Subcutaneous adipose tissue (tissue), 4 donors: ENCODE results near the gene LAG3. TPM values are rescaled to one million over a fixed set of nuclear protein-coding genes. Genes with fewer than 3 reads are reported as not detected.

ENCODE experiments used
- CTCF ChIP-seq: fragments of 450-650 bp; IDR thresholded peaks from one replicate; pipeline ENCODE4 v1.5.1; 2016; ENCODE audit warnings: low read depth, mild to moderate bottlenecking, control low read depth, antibody characterized with exemption, moderate library complexity
- total RNA-seq, 4 donors: library from RNA; depleted of rRNA; stranded (reverse); fragments of >200 nt; gene quantifications; one replicate each; pipeline ENCODE4 v1.1.0, GENCODE V29; 2016

The LAG3 gene
- total RNA-seq, 4 donors from 2014 or later = 0.44 to 1.4 TPM; not detected in 2

- TF ChIP-seq CTCF = no peak
These were observed 50.3 kb downstream of the LAG3 start for GRCh38 chr12:6822426-6823135.

GRCh38 chr12:6823182-6824084, 51.1 kb downstream of the LAG3 start:
- no peak for TF ChIP-seq CTCF

- no peak for TF ChIP-seq CTCF
These were observed 51.9 kb downstream of the LAG3 start for GRCh38 chr12:6824085-6824775.

GRCh38 chr12:6824901-6825381, 52.6 kb downstream of the LAG3 start:
- TF ChIP-seq CTCF = no peak

GRCh38 chr12:6825398-6826124, 53.2 kb downstream of the LAG3 start:
- no peak for TF ChIP-seq CTCF

- no peak for TF ChIP-seq CTCF
These were observed 53.9 kb downstream of the LAG3 start for GRCh38 chr12:6826125-6826733.
